ENCODE measurements around the gene SLC9A4. TPM values are rescaled to one million over a fixed set of nuclear protein-coding genes. Genes with fewer than 3 reads are reported as not detected.

The SLC9A4 gene
- total and polyA plus RNA-seq, 10 of the 15 experiments (the other 5 are each of a cell fraction or from before 2014, with no cell fraction given) = 0.10 TPM; not detected in 9

DNA sequence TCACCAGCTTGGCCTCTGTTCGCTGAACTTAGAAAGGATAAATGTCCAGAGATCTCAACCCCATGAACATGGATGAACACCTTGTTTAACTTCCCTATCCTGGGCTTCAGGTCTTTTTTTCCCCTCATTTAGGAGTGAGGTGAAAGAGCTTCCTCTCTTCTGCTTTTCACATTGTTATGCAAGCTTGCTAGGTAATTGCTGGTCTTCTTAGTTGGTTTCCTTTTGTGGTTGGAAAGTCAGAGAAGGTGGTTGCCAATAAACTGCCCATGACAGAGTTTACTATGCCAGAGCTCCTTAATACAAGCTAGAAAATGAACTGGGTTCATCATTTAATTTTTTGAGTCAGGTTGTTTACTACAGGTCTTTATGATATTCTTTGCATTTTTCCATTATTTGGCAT lies 16.6 kb downstream of the SLC9A4 start:
- SMC1A ChIA-PET (ENCODE audit: uncharacterized antibody, unreplicated experiment) = interaction anchor here (1.1 kb wide), 1 partner anchor 60 kb away, joined by 3 read pairs; no protein-coding TSS in a partner anchor

DNA sequence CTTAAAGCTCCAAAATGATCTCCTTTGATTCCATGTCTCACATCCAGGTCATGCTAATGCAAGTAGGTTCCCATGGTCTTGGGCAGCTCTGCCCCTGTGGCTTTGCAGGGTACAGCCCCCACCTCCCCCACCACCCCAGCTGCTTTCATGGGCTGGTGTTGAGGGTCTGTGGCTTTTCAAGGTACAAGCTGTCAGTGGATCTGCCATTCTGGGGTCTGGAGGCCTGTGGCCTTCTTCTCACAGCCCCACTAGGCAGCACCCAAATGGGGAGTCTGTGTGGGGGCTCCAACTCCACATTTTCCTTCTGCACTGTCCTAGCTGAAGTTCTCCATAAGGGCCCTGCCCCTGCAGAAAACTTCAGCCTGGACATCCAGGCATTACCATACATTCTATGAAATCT lies 19.0 kb downstream of the SLC9A4 start:
- BruUV-seq (replicated peaks) = no TSS peak
- DNase-seq (ENCODE audit: low read depth, low spot score) (no peak), FAIRE-seq (no peak), ATAC-seq (no peak)
- H3K9ac ChIP-seq (ENCODE audit: control insufficient read depth, insufficient read depth, low read length) = no peak overlapping the region
- SMC1A ChIA-PET (ENCODE audit: uncharacterized antibody, unreplicated experiment) = interaction anchor here (1.4 kb wide), 1 partner anchor 112 kb away, joined by 4 read pairs; no protein-coding TSS in a partner anchor
- POLR2A ChIA-PET = no interaction called here
- no peaks in the 10 kb centered on the region for H3K4me1 ChIP-seq (ENCODE audit: control insufficient read depth, insufficient read depth, low read length)
- in situ Hi-C loops (cut with MboI) = no loop called here
- no peaks in the 10 kb centered on the region for H3K79me2 ChIP-seq (ENCODE audit: control insufficient read depth, insufficient read depth, low read length)
- peaks cover 1% of the 10 kb centered on the region; the same call in 1 of the 3 replicates for H3K9me3 ChIP-seq (replicated peaks; ENCODE audit: control insufficient read depth, insufficient read depth, low read length)
- H3K27me3 ChIP-seq (replicated peaks in 1 of 2; ENCODE audit: control insufficient read depth in 2 of 2, insufficient read depth in 2 of 2, low read length in 1 of 2) = no peaks in the 10 kb centered on the region
- no peaks in the 10 kb centered on the region for H4K20me1 ChIP-seq (ENCODE audit: control insufficient read depth, insufficient read depth)
- H2AFZ ChIP-seq (ENCODE audit: control insufficient read depth, low read depth, low read length) = no peak overlapping the region
- no peaks in the 10 kb centered on the region for H3K36me3 ChIP-seq (ENCODE audit: control insufficient read depth in 2 of 2, insufficient read depth in 2 of 2, low read length in 1 of 2)
- no peak overlapping the region for H3K4me2 ChIP-seq (ENCODE audit: control insufficient read depth, insufficient read depth)
- no peak overlapping the region for H3K4me3 ChIP-seq
- no peak overlapping the region for H3K27ac ChIP-seq (ENCODE audit: control insufficient read depth, insufficient read depth)
- RAD21 ChIA-PET (ENCODE audit: unreplicated experiment) = no interaction called here
- CTCF ChIA-PET = no interaction called here
- intact Hi-C loops (cut with micrococcal nuclease; ENCODE audit: unreplicated experiment) = no loop called here
- no peak for TF ChIP-seq BHLHE40 (IDR thresholded peaks at IDR 0.05; ENCODE audit: borderline replicate concordance in 1 of 2, low read depth in 2 of 2, low read length in 1 of 2)
- TF ChIP-seq, protein P1, sequence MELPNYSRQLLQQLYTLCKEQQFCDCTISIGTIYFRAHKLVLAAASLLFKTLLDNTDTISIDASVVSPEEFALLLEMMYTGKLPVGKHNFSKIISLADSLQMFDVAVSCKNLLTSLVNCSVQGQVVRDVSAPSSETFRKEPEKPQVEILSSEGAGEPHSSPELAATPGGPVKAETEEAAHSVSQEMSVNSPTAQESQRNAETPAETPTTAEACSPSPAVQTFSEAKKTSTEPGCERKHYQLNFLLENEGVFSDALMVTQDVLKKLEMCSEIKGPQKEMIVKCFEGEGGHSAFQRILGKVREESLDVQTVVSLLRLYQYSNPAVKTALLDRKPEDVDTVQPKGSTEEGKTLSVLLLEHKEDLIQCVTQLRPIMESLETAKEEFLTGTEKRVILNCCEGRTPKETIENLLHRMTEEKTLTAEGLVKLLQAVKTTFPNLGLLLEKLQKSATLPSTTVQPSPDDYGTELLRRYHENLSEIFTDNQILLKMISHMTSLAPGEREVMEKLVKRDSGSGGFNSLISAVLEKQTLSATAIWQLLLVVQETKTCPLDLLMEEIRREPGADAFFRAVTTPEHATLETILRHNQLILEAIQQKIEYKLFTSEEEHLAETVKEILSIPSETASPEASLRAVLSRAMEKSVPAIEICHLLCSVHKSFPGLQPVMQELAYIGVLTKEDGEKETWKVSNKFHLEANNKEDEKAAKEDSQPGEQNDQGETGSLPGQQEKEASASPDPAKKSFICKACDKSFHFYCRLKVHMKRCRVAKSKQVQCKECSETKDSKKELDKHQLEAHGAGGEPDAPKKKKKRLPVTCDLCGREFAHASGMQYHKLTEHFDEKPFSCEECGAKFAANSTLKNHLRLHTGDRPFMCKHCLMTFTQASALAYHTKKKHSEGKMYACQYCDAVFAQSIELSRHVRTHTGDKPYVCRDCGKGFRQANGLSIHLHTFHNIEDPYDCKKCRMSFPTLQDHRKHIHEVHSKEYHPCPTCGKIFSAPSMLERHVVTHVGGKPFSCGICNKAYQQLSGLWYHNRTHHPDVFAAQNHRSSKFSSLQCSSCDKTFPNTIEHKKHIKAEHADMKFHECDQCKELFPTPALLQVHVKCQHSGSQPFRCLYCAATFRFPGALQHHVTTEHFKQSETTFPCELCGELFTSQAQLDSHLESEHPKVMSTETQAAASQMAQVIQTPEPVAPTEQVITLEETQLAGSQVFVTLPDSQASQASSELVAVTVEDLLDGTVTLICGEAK (IDR thresholded peaks at IDR 0.05; ENCODE audit: borderline replicate concordance) = no peak
- no peak for TF ChIP-seq POLR2AphosphoS5 (IDR thresholded peaks at IDR 0.05; ENCODE audit: low read length)
- TF ChIP-seq, protein P2, sequence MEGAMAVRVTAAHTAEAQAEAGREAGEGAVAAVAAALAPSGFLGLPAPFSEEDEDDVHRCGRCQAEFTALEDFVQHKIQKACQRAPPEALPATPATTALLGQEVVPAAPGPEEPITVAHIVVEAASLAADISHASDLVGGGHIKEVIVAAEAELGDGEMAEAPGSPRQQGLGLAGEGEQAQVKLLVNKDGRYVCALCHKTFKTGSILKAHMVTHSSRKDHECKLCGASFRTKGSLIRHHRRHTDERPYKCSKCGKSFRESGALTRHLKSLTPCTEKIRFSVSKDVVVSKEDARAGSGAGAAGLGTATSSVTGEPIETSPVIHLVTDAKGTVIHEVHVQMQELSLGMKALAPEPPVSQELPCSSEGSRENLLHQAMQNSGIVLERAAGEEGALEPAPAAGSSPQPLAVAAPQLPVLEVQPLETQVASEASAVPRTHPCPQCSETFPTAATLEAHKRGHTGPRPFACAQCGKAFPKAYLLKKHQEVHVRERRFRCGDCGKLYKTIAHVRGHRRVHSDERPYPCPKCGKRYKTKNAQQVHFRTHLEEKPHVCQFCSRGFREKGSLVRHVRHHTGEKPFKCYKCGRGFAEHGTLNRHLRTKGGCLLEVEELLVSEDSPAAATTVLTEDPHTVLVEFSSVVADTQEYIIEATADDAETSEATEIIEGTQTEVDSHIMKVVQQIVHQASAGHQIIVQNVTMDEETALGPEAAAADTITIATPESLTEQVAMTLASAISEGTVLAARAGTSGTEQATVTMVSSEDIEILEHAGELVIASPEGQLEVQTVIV (IDR thresholded peaks at IDR 0.05; ENCODE audit: borderline replicate concordance, partially characterized antibody) = no peak
- TF ChIP-seq MYC (IDR thresholded peaks at IDR 0.05; ENCODE audit: insufficient read depth, insufficient read length, insufficient replicate concordance, low read length, severe bottlenecking) = no peak

More for the DNA sequence above, 16.6 kb downstream of the SLC9A4 start:
- 0% methylated on average over 1 of the region's 1 CpG for WGBS (ENCODE audit: insufficient coverage, insufficient replicate concordance, low lambda C conversion rate, missing lambda C conversion rate)
- Histone ChIP-seq H4K20me1 (ENCODE audit: control insufficient read depth, insufficient read depth) (no peaks in the 10 kb centered on the region), H2AFZ (ENCODE audit: control insufficient read depth, low read depth, low read length) (no peak overlapping the region), H3K4me1 (ENCODE audit: control insufficient read depth, insufficient read depth, low read length) (no peaks in the 10 kb centered on the region), H3K27ac (ENCODE audit: control insufficient read depth, insufficient read depth) (no peak overlapping the region), H3K27me3 (replicated peaks in 1 of 2; ENCODE audit: control insufficient read depth in 2 of 2, insufficient read depth in 2 of 2, low read length in 1 of 2) (no peaks in the 10 kb centered on the region; a peak in 2 of 4 replicates), H3K4me2 (ENCODE audit: control insufficient read depth, insufficient read depth) (no peak overlapping the region), H3K36me3 (ENCODE audit: control insufficient read depth in 2 of 2, insufficient read depth in 2 of 2, low read length in 1 of 2) (no peaks in the 10 kb centered on the region), H3K9ac (ENCODE audit: control insufficient read depth, insufficient read depth, low read length) (no peak overlapping the region), H3K79me2 (ENCODE audit: control insufficient read depth, insufficient read depth, low read length) (no peaks in the 10 kb centered on the region), H3K4me3 (no peak overlapping the region), H3K9me3 (replicated peaks; ENCODE audit: control insufficient read depth, insufficient read depth, low read length) (peaks cover 1% of the 10 kb centered on the region; the same call in 1 of the 3 replicates)
- FAIRE-seq = no peak
- no peak for DNase-seq (ENCODE audit: low read depth, low spot score)
- intact Hi-C loops (cut with micrococcal nuclease; ENCODE audit: unreplicated experiment) = no loop called here
- ChIA-PET RAD21 (ENCODE audit: unreplicated experiment) (no interaction called here), POLR2A (no interaction called here), CTCF (interaction anchor here (0.7 to 2.1 kb wide), 4 partner anchors 8 to 425 kb away, joined by 3 to 7 read pairs (median 3); partner anchors contain the start of gene SLC9A4)
- ATAC-seq = no peak
- in situ Hi-C loops (cut with MboI) = no loop called here
- no TSS peak for BruUV-seq (replicated peaks)
- TF ChIP-seq, protein P3, sequence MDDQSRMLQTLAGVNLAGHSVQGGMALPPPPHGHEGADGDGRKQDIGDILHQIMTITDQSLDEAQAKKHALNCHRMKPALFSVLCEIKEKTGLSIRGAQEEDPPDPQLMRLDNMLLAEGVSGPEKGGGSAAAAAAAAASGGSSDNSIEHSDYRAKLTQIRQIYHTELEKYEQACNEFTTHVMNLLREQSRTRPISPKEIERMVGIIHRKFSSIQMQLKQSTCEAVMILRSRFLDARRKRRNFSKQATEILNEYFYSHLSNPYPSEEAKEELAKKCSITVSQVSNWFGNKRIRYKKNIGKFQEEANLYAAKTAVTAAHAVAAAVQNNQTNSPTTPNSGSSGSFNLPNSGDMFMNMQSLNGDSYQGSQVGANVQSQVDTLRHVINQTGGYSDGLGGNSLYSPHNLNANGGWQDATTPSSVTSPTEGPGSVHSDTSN (IDR thresholded peaks at IDR 0.05; ENCODE audit: insufficient replicate concordance, low read depth, low read length) = no peak
- TF ChIP-seq ZNF207 (IDR thresholded peaks at IDR 0.05; ENCODE audit: borderline replicate concordance) = no peak
- TF ChIP-seq SPI1 (IDR thresholded peaks at IDR 0.05; ENCODE audit: borderline replicate concordance, insufficient read depth, low read depth, low read length) = no peak
- TF ChIP-seq NBN (IDR thresholded peaks at IDR 0.05) = no peak
- no peak for TF ChIP-seq HDGF (IDR thresholded peaks at IDR 0.05)
